ENCODE data around the gene EXOSC7.

- TF ChIP-seq CTCF (IDR thresholded peaks at IDR 0.05) (no peak), EZH2 (IDR thresholded peaks at IDR 0.05; ENCODE audit: borderline replicate concordance, insufficient read depth, low read depth, low read length, poor library complexity, severe bottlenecking) (no peak)
Measured at GRCh38 chr3:44942202-44942921, 33.7 kb upstream of the EXOSC7 start.
